NCI-H2081 treated with DMSO at 0.1 percent for 48 hours (cell line): Measurements from ENCODE around the gene TSPAN11.
"Not testable (repeated sequence)": the region's sequence is repeated elsewhere in the genome, so short reads cannot be mapped to it uniquely, and the experiment has no call there.

Experiments used
- DNase-seq: peaks from one replicate; lab custom pipeline; 2025; lab: John Stamatoyannopoulos, UW

Gene TSPAN11

GRCh38 chr12:31002999-31003398, 76.5 kb downstream of the TSPAN11 start:
- DNase-seq: no peak

- no peak for DNase-seq
Measured at GRCh38 chr12:31003861-31004640, 77.5 kb downstream of the TSPAN11 start.

- DNase-seq: no peak
Measured at GRCh38 chr12:31004666-31005065, 78.1 kb downstream of the TSPAN11 start.

GRCh38 chr12:31005256-31005943, 78.9 kb downstream of the TSPAN11 start:
- no peak for DNase-seq

GRCh38 chr12:31005944-31006361, 79.4 kb downstream of the TSPAN11 start:
- no peak for DNase-seq

GRCh38 chr12:31006416-31007152, 80.0 kb downstream of the TSPAN11 start:
- no peak for DNase-seq

- DNase-seq: no peak
Measured at GRCh38 chr12:31007153-31007495, 80.6 kb downstream of the TSPAN11 start.

GRCh38 chr12:31007636-31008175, 81.2 kb downstream of the TSPAN11 start:
- DNase-seq: no peak

GRCh38 chr12:31008241-31008761, 81.8 kb downstream of the TSPAN11 start:
- no peak for DNase-seq

- DNase-seq: no peak
Measured at GRCh38 chr12:31008961-31009840, 82.7 kb downstream of the TSPAN11 start.

GRCh38 chr12:31009976-31010375, 83.4 kb downstream of the TSPAN11 start:
- DNase-seq: no peak

- no peak for DNase-seq
Measured at GRCh38 chr12:31011336-31011735, 84.8 kb downstream of the TSPAN11 start.

GRCh38 chr12:31011746-31012566, 85.4 kb downstream of the TSPAN11 start:
- no peak for DNase-seq

GRCh38 chr12:31012567-31012891, 86.0 kb downstream of the TSPAN11 start:
- DNase-seq: not testable (repeated sequence)

- DNase-seq: no peak
Measured at GRCh38 chr12:31015215-31015614, 88.7 kb downstream of the TSPAN11 start.

GRCh38 chr12:31016057-31016456, 89.5 kb downstream of the TSPAN11 start:
- DNase-seq: no peak

GRCh38 chr12:31017535-31017934, 91.0 kb downstream of the TSPAN11 start:
- no peak for DNase-seq

- no peak for DNase-seq
Measured at GRCh38 chr12:31018106-31018789, 91.7 kb downstream of the TSPAN11 start.

GRCh38 chr12:31018790-31019505, 92.4 kb downstream of the TSPAN11 start:
- DNase-seq: no peak
